Stomach (tissue), 9 donors: ENCODE data around the gene INSIG1. TPM values are rescaled to one million over a fixed set of nuclear protein-coding genes. Genes with fewer than 3 reads are reported as not detected.

Experiments used
- DNase-seq, 2 donors: peaks; one replicate each; pipeline versions ENCODE4 v3.0.0 to v3.0.0-alpha.2; 2013 to 2019
- H3K27ac ChIP-seq, 5 donors: fragments of 200-600 bp in 4 of 5; sonication (generic) in 4 of 5; one replicate each; pipeline ENCODE4 v1.5.1; 2013 to 2019; ENCODE audit warnings: mild to moderate bottlenecking in 1 of 5, moderate library complexity in 1 of 5
- H3K27me3 ChIP-seq, 3 donors: fragments of 200-600 bp; sonication (generic); one replicate each; pipeline ENCODE4 v1.5.1; 2017 to 2019; ENCODE audit warnings: mixed run types in 1 of 3
- H3K36me3 ChIP-seq, 4 donors: fragments of 200-600 bp; sonication (generic); 1 replicate in 3 of 4; 2 replicates in 1 of 4; pipeline ENCODE4 v1.5.1; 2016 to 2019
- H3K4me1 ChIP-seq, 4 donors: fragments of 200-600 bp; sonication (generic); one replicate each; pipeline ENCODE4 v1.5.1; 2016 to 2019
- H3K4me3 ChIP-seq, 4 donors: fragments of 200-600 bp; sonication (generic) in 3 of 4; one replicate each; pipeline ENCODE4 v1.5.1; 2016 to 2019; ENCODE audit warnings: mild to moderate bottlenecking in 1 of 4
- H3K9me3 ChIP-seq, 4 donors: fragments of 200-600 bp; sonication (generic); one replicate each; pipeline ENCODE4 v1.5.1; 2016 to 2019
- CTCF ChIP-seq, 7 experiments: fragments of 450-650 bp in 4 of 7; fragments of 200-600 bp in 3 of 7; sonication (generic) in 3 of 7; IDR thresholded peaks; one replicate each; pipeline ENCODE4 v1.5.1; 2016 to 2019; ENCODE audit warnings: antibody characterized with exemption in 7 of 7, control low read depth in 2 of 7, mild to moderate bottlenecking in 1 of 7
- EP300 ChIP-seq: sonication (generic); formaldehyde crosslinking; IDR thresholded peaks from one replicate; pipeline ENCODE4 v1.6.1; 2017; ENCODE audit warnings: antibody characterized with exemption
- POLR2A ChIP-seq, 4 donors: fragments of 450-650 bp; IDR thresholded peaks; one replicate each; pipeline ENCODE4 v1.6.1; 2016; ENCODE audit warnings: antibody characterized with exemption in 4 of 4, control low read depth in 2 of 4, mild to moderate bottlenecking in 1 of 4, moderate library complexity in 1 of 4
- POLR2AphosphoS5 ChIP-seq, 3 donors: sonication (generic); formaldehyde crosslinking; IDR thresholded peaks; one replicate each; pipeline ENCODE4 v1.6.1; 2016; ENCODE audit warnings: antibody characterized with exemption in 3 of 3
- WGBS, 5 donors: extraction: QIAGEN DNeasy Blood & Tissue Kit in 3 of 5; methylation state at CpG; one replicate each; pipeline versions ENCODE4 v1.1.5 to v1.1.7; 2013 to 2018; 5-methylcytosine and 5-hydroxymethylcytosine counted together
- intact Hi-C: fragments of 100-400 bp; cut with DNase I; formaldehyde crosslinking; loops from one replicate; pipeline ENCODE4 v1.15.1; 2023; ENCODE audit warnings: low total_unique reads
- polyA plus RNA-seq, 3 donors: library from polyadenylated mRNA; stranded (reverse); fragments of 200-250 nt; gene quantifications; one replicate each; pipeline ENCODE4 v1.2.3, GENCODE V29; 2013
- total RNA-seq, 5 donors: library from RNA; depleted of rRNA; stranded (reverse); fragments of >200 nt; gene quantifications; one replicate each; pipeline versions ENCODE4 v1.1.0 to v1.2.3, GENCODE V29; 2014 to 2016
- donor health status: healthy with polysubstance abuse.
- donor health status: Bipolar disorder and iron deficiency.
- donor health status: healthy.

The INSIG1 gene
- total and polyA plus RNA-seq, 8 donors, result 9.9 to 65.2 (median 34.2) TPM

- no peaks in the 10 kb centered on the region for H3K27me3 ChIP-seq
- 38 to 65% (median 59%) methylated on average over 15 of the region's 15 CpGs for WGBS, 5 donors
- peak in 1 of 2 donors; percentile 64 for DNase-seq
- H3K4me1 ChIP-seq, result peaks cover 3 to 35% (median 11%) of the 10 kb centered on the region in 4 donors
- intact Hi-C loops, result no loop called here
- H3K36me3 ChIP-seq, result peaks cover 22 to 90% (median 81%) of the 10 kb centered on the region in 4 donors
- no peaks in the 10 kb centered on the region for H3K9me3 ChIP-seq
- TF ChIP-seq POLR2A (IDR thresholded peaks at IDR 0.05) (no peak), EP300 (no peak), POLR2AphosphoS5 (IDR thresholded peaks at IDR 0.05) (peak in 1 of 3 donors; percentile 20)
- H3K27ac ChIP-seq, result peak overlapping the region in 3 of 5 donors; percentile 34 to 81 (median 51)
- H3K4me3 ChIP-seq, result no peak overlapping the region
These were observed 9.2 kb downstream of the INSIG1 start for GRCh38 chr7:155306673-155307470.

GRCh38 chr7:155308330-155309020 lies 10.8 kb downstream of the INSIG1 start:
- WGBS, 5 donors, result 89 to 94% (median 92%) methylated on average over 19 of the region's 19 CpGs
- Histone ChIP-seq H3K4me3 (no peak overlapping the region), H3K27me3 (no peaks in the 10 kb centered on the region), H3K27ac (no peak overlapping the region), H3K4me1 (peaks cover 2 to 20% (median 4%) of the 10 kb centered on the region in 4 donors), H3K9me3 (no peaks in the 10 kb centered on the region), H3K36me3 (peaks cover 17 to 75% (median 71%) of the 10 kb centered on the region in 4 donors)
- DNase-seq, result no peak
- no peak for TF ChIP-seq POLR2AphosphoS5 (IDR thresholded peaks at IDR 0.05)
- TF ChIP-seq POLR2A (IDR thresholded peaks at IDR 0.05), result no peak
- no peak for TF ChIP-seq CTCF (IDR thresholded peaks at IDR 0.05)
- no peak for TF ChIP-seq EP300
- intact Hi-C loops, result no loop called here

- H3K9me3 ChIP-seq, result no peaks in the 10 kb centered on the region
- 66 to 89% (median 83%) methylated on average over 1 of the region's 1 CpG for WGBS, 5 donors
- peaks cover 15 to 70% (median 66%) of the 10 kb centered on the region in 4 donors for H3K36me3 ChIP-seq
- H3K27ac ChIP-seq, result no peak overlapping the region
- intact Hi-C loops, result no loop called here
- H3K27me3 ChIP-seq, result no peaks in the 10 kb centered on the region
- DNase-seq, result no peak
- H3K4me1 ChIP-seq, result peaks cover 0 to 17% (median 3%) of the 10 kb centered on the region in 4 donors
- H3K4me3 ChIP-seq, result no peak overlapping the region
- no peak for TF ChIP-seq POLR2AphosphoS5 (IDR thresholded peaks at IDR 0.05)
- no peak for TF ChIP-seq CTCF (IDR thresholded peaks at IDR 0.05)
- no peak for TF ChIP-seq POLR2A (IDR thresholded peaks at IDR 0.05)
- TF ChIP-seq EP300, result no peak
These were observed 11.3 kb downstream of the INSIG1 start for GRCh38 chr7:155309021-155309338.

GRCh38 chr7:155310425-155311114 lies 12.9 kb downstream of the INSIG1 start:
- intact Hi-C loops, result no loop called here
- peaks cover 12 to 56% (median 51%) of the 10 kb centered on the region in 4 donors for H3K36me3 ChIP-seq

More at GRCh38 chr7:155310425-155311114, 12.9 kb downstream of the INSIG1 start:
- no peak for TF ChIP-seq POLR2AphosphoS5 (IDR thresholded peaks at IDR 0.05)
- Histone ChIP-seq H3K27ac (peak overlapping the region in 1 of 5 donors; percentile 31), H3K4me1 (peaks cover 0 to 15% (median 2%) of the 10 kb centered on the region in 4 donors), H3K9me3 (no peaks in the 10 kb centered on the region), H3K4me3 (no peak overlapping the region), H3K27me3 (no peaks in the 10 kb centered on the region)
- WGBS, 5 donors, result 80 to 92% (median 84%) methylated on average over 13 of the region's 13 CpGs
- no peak for DNase-seq
